Tibial artery (tissue), 4 donors: ENCODE results near the gene SUMO4.

ENCODE experiments used
- DNase-seq, 2 donors: peaks; one replicate each; pipeline ENCODE4 v3.0.0-alpha.2; 2019
- H3K27ac ChIP-seq, 2 donors: fragments of 200-600 bp; sonication (generic) in 1 of 2; 1 replicate in 1 of 2; 2 replicates in 1 of 2; pipeline ENCODE4 v1.5.1; 2018 to 2019; ENCODE audit warnings: mild to moderate bottlenecking in 1 of 2
- H3K27me3 ChIP-seq, 2 donors: fragments of 200-600 bp; sonication (generic) in 1 of 2; one replicate each; pipeline versions ENCODE4 v1.5.1 to v1.6.0; 2016 to 2019
- H3K36me3 ChIP-seq, 3 donors: fragments of 200-600 bp; sonication (generic) in 2 of 3; one replicate each; pipeline ENCODE4 v1.5.1; 2016 to 2019; ENCODE audit warnings: mild to moderate bottlenecking in 2 of 3
- H3K4me1 ChIP-seq, 4 donors: fragments of 200-600 bp; sonication (generic) in 2 of 4; 1 replicate in 3 of 4; 2 replicates in 1 of 4; pipeline ENCODE4 v1.5.1; 2016 to 2019
- H3K4me3 ChIP-seq, 2 donors: fragments of 200-600 bp; sonication (generic) in 1 of 2; 1 replicate in 1 of 2; 2 replicates in 1 of 2; pipeline ENCODE4 v1.5.1; 2018 to 2019; ENCODE audit warnings: mild to moderate bottlenecking in 2 of 2
- H3K9me3 ChIP-seq, 3 donors: fragments of 200-600 bp; sonication (generic) in 1 of 3; one replicate each; pipeline ENCODE4 v1.5.1; 2016 to 2019
- intact Hi-C: fragments of 100-400 bp; cut with DNase I; formaldehyde crosslinking; loops from one replicate; pipeline ENCODE4 v1.15.0; 2023; ENCODE audit warnings: low total_unique reads
- TF ChIP-seq, protein P1 (sequence below), 2 experiments: fragments of 200-600 bp in 1 of 2; fragments of 450-650 bp in 1 of 2; IDR thresholded peaks; one replicate each; pipeline ENCODE4 v1.5.1; 2017 to 2019; ENCODE audit warnings: antibody characterized with exemption in 2 of 2, mild to moderate bottlenecking in 1 of 2, moderate library complexity in 1 of 2

The SUMO4 gene

DNA sequence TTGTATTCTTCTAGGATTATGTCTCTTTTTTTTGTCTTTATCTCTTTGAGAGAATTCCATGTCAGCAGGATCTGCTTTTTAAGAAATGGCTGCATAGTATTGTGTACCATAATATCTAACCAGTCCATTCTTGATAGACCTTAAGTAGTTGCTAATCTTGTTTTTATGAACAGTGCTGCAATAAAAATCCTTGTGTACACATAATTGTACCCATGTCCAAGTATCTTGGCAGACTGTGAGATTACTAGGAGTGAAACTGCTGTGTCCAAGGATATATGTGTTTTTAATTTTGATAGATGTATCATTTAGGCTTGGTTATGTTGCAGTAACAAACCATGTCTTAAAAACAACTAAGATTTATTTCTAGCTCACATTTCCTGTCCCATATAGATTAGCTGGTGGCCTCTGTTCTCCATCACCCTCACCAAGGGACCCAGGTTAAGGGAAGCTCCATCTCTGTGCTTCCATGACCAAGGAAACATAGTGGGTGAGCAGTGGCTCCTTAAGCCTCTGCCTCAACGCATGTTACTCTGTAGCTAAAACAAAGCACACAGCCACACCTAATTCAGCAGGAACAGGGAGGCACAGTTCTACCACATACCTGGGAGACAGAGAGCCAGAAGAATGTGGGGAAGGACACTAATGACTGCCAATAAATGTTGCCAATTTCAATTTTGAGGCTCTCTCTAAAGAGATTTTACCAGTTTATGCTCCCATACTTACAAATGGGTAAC, 12.1 kb upstream of the SUMO4 start:
- H3K27ac ChIP-seq, result no peak overlapping the region

DNA sequence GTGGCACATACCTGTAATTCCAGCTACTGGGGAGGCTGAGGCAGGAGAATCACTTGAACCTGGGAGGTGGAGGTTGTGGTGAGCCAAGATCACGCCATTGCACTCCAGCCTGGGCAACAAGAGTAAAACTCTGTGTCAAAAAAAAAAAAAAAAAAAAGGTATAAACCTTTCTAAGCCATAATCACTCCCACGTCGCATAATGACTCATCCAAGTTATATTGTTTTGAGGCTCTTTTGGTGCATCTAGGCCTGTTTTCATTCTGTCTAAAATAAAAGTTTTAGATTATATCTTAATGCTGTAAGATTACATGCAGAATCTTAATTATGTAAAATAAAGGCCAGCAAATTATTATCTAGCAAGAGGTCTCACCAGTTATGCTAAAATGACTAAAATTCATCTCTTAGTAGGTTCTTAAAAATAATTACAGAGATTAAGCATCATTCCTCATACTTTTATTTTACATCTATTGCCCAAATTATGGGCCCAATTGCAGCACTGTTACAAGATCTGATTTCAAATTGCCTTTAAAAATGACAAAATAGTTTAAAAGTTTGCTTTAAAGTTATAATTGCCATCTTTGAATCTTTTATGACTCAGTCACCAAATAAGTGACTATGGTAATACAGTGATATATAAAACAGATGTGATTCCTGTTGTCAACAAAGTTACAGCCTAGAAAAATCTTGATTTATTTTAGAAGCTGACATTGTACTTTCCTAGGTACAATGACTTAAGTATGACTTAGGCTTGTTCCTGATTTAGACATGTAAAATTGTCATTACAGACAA, 10.4 kb upstream of the SUMO4 start:
- Histone ChIP-seq H3K27ac (no peak overlapping the region), H3K36me3 (no peaks in the 10 kb centered on the region), H3K27me3 (no peaks in the 10 kb centered on the region), H3K4me3 (no peak overlapping the region), H3K9me3 (no peaks in the 10 kb centered on the region), H3K4me1 (peaks cover 0 to 19% (median 6%) of the 10 kb centered on the region in 4 donors)
- TF ChIP-seq, protein P1, sequence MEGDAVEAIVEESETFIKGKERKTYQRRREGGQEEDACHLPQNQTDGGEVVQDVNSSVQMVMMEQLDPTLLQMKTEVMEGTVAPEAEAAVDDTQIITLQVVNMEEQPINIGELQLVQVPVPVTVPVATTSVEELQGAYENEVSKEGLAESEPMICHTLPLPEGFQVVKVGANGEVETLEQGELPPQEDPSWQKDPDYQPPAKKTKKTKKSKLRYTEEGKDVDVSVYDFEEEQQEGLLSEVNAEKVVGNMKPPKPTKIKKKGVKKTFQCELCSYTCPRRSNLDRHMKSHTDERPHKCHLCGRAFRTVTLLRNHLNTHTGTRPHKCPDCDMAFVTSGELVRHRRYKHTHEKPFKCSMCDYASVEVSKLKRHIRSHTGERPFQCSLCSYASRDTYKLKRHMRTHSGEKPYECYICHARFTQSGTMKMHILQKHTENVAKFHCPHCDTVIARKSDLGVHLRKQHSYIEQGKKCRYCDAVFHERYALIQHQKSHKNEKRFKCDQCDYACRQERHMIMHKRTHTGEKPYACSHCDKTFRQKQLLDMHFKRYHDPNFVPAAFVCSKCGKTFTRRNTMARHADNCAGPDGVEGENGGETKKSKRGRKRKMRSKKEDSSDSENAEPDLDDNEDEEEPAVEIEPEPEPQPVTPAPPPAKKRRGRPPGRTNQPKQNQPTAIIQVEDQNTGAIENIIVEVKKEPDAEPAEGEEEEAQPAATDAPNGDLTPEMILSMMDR (IDR thresholded peaks at IDR 0.05), result no peak
- intact Hi-C loops, result no loop called here
- DNase-seq, result no peak

More for the DNA sequence above, 12.1 kb upstream of the SUMO4 start:
- Histone ChIP-seq H3K27me3 (no peaks in the 10 kb centered on the region), H3K4me1 (peaks cover 0 to 24% (median 7%) of the 10 kb centered on the region in 4 donors), H3K36me3 (no peaks in the 10 kb centered on the region), H3K9me3 (no peaks in the 10 kb centered on the region), H3K4me3 (no peak overlapping the region)
- no peak for DNase-seq
- TF ChIP-seq, protein P1 (IDR thresholded peaks at IDR 0.05), result no peak
- intact Hi-C loops, result no loop called here

DNA sequence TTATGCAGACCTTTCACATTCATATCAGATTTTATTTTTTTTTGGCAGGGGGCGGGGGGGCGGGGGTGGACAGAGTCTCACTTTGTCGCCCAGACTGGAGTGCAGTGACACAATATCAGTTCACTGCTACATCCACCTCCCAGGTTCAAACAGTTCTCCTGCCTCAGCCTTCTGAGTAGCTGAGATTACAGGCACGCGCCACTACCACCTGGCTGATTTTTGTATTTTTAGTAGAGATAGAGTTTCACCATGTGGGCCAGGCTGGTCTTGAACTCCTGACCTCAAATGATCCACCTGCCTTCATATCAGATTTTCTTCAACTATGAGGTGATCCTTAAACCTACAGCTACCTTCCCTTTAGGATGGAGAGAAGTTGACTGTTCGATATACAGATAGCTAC, 8.0 kb upstream of the SUMO4 start:
- H3K9me3 ChIP-seq, result no peaks in the 10 kb centered on the region
- TF ChIP-seq, protein P1 (IDR thresholded peaks at IDR 0.05), result no peak
- peaks cover 0 to 12% (median 5%) of the 10 kb centered on the region in 4 donors for H3K4me1 ChIP-seq
- intact Hi-C loops, result no loop called here
- no peak overlapping the region for H3K4me3 ChIP-seq
- no peak for DNase-seq
- H3K27me3 ChIP-seq, result no peaks in the 10 kb centered on the region
- H3K27ac ChIP-seq, result no peak overlapping the region
- no peaks in the 10 kb centered on the region for H3K36me3 ChIP-seq

DNA sequence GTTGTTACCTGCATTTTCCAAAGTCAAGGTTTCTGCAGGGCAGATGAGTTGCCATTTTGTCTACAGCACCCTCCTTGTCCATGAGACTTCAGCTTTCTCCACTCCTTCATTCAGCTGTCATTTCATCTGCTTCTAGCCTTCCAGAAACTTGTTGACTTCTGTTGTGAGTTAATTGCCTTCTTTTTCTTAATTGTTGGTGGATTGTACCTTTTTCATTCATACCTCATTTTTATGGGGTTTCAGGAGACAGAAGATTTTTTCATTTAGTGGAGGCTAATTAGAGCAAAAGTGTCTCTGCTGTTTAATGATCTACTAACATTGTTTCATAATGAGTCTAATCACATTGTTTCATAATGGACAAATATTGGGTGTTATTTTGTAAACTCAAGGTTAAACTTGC, 7.5 kb upstream of the SUMO4 start:
- TF ChIP-seq, protein P1 (IDR thresholded peaks at IDR 0.05), result no peak
- no peak overlapping the region for H3K4me3 ChIP-seq
- H3K9me3 ChIP-seq, result no peaks in the 10 kb centered on the region
- peaks cover 0 to 8% (median 4%) of the 10 kb centered on the region in 4 donors for H3K4me1 ChIP-seq
- intact Hi-C loops, result no loop called here
- no peaks in the 10 kb centered on the region for H3K27me3 ChIP-seq
- no peaks in the 10 kb centered on the region for H3K36me3 ChIP-seq
- no peak for DNase-seq
- H3K27ac ChIP-seq, result no peak overlapping the region

DNA sequence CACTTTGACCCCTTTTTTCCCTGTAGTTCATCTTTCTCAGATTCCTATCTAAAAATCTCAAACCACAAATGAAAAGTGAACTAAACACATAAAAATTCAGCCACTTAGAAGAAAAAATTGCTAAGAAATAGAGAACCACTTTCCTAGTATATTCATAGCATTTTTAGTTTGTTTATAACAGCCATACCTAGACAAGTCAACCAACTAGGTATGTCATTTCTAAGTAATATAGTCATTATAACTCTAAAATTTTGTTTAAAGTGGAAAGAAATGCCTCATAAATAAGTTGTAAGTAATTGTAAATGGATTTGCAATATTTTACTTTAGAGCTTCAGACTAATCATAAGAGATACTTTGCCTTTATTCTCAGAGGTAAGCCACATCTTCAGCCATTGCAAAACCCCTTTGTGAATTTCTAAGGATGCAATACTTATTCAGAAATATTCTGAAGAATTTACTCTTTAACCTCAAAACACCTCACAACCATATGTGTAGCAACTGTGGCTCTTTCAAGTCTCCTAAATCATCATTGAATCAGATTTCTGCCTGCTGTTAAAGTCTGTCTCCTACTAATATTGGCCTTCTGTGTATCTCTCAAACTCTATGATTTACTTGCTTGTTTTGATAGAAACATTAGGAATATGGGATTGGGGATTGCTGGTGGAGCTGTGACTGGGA, 6.9 kb upstream of the SUMO4 start:
- H3K4me1 ChIP-seq, result peaks cover 0 to 2% (median 1%) of the 10 kb centered on the region in 4 donors
- H3K36me3 ChIP-seq, result peaks cover 0 to 5% (median 4%) of the 10 kb centered on the region in 3 donors
- H3K9me3 ChIP-seq, result no peaks in the 10 kb centered on the region
- H3K27ac ChIP-seq, result no peak overlapping the region
- no peak for DNase-seq
- H3K4me3 ChIP-seq, result no peak overlapping the region
- intact Hi-C loops, result no loop called here
- TF ChIP-seq, protein P1 (IDR thresholded peaks at IDR 0.05), result no peak
- H3K27me3 ChIP-seq, result no peaks in the 10 kb centered on the region
